ENCODE results near the gene SPDYE4.

The SPDYE4 gene

GRCh38 chr17:8736796-8737195 lies 21.6 kb downstream of the SPDYE4 start:
- DNase-seq = no peak

GRCh38 chr17:8736362-8736761 lies 22.0 kb downstream of the SPDYE4 start:
- DNase-seq = no peak

GRCh38 chr17:8735336-8735939 lies 22.9 kb downstream of the SPDYE4 start:
- DNase-seq = no peak

DNA sequence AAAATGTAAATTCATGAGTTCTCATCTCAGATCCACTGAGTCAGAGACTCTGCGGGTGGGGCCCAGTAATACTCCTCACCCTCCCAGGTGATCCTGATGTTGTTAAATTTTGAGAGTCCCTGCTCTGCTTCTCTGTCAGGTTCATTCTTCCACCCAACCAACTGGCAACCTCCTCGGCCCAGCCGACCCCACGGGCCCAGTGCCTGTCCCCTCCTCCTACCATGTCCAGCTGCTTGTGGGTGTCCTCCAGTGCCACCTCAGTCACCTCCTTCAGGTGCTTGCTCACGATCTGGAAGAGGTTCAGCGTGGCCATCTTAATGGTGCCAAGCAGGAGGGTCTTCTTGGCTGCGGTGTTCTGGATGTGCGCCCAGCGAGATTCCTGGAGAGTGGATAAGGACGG lies 23.5 kb downstream of the SPDYE4 start:
- no peak for DNase-seq

DNA sequence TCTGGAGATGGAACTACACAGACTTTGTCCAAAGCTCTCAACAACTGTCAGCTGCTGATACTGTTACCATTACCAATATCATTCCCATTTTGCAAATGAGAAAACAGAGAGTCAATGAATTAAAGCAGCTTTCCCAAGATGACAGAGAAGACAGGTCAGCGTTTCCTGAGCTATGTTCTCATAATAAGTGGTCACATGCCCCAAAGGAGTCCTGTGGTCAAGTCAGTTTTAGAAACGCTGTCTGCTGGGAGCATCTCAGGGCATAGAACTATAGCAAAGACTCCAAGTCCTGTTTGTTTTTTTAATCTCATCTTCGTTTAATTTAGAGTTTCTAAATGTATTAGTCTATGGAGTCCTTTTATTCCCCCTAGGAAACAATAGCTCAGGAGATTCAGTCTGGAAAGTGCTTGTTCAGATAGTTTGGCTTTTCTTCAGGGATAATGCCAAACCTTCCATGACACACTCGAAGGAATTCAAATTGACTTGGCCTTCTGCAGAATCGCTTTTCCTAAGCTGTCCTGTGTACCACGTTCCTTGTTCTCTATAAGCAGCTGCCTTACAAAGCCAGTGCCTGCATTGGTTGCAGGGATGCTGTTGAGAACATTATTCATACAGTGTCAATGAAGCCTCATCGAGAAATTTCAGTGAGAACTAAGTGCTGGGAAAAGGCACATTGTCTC lies 25.8 kb downstream of the SPDYE4 start:
- DNase-seq = no peak

- DNase-seq = no peak
Measured at GRCh38 chr17:8729860-8730259, 28.5 kb downstream of the SPDYE4 start.

DNA sequence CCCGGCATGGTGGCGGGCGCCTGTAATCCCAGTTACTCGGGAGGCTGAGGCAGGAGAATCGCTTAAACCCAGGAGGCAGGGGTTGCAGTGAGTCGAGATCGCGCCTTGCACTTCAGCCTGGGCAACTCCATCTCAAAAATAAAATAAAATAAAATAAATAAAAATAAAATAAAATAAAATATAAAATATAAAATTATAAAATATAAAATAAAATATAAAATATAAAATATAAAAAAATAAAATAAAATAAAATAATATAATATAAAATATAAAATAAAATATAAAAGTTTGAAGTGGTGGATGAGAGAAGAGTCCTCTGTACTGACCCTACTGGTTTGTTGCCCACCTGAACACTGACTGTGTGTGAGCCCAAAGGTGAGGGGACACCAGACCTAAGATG lies 28.9 kb downstream of the SPDYE4 start:
- DNase-seq = no peak

GRCh38 chr17:8728971-8729370 lies 29.4 kb downstream of the SPDYE4 start:
- DNase-seq = no peak

DNA sequence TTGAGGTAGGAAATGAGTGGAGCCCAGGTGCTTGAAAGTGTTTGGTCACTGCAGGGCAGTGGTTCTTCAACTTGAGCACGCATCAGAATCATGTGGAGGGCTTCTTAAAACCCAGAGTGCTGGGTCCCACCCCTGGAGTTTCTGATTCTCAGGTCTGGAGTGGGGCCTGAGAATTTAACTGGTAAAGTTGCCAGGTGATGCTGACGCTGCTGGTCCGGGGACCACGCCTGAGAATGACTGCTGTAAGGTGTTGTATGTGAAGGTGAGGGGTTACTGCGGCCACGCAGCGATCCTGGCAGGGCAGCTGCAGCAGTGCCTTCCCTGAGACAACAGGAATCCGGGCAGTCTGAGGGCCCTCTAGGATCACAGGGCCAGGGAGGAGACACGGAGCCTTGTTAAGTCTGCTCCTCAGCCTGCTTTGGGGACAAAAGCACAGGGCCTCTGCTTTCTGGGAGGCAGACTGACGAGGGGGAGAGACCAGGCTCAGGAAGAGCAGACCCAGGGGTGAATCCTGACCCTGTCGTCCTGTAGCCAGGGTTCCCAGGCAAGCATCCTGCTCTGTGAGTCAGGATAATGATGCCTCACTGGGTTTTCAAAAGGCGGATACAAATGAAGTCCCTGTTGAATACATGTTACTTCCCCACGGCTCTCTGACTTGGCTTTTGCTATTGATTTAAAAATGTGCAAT lies 30.0 kb downstream of the SPDYE4 start:
- no peak for DNase-seq

- DNase-seq = no peak
Measured at GRCh38 chr17:8726941-8727555, 31.3 kb downstream of the SPDYE4 start.

DNA sequence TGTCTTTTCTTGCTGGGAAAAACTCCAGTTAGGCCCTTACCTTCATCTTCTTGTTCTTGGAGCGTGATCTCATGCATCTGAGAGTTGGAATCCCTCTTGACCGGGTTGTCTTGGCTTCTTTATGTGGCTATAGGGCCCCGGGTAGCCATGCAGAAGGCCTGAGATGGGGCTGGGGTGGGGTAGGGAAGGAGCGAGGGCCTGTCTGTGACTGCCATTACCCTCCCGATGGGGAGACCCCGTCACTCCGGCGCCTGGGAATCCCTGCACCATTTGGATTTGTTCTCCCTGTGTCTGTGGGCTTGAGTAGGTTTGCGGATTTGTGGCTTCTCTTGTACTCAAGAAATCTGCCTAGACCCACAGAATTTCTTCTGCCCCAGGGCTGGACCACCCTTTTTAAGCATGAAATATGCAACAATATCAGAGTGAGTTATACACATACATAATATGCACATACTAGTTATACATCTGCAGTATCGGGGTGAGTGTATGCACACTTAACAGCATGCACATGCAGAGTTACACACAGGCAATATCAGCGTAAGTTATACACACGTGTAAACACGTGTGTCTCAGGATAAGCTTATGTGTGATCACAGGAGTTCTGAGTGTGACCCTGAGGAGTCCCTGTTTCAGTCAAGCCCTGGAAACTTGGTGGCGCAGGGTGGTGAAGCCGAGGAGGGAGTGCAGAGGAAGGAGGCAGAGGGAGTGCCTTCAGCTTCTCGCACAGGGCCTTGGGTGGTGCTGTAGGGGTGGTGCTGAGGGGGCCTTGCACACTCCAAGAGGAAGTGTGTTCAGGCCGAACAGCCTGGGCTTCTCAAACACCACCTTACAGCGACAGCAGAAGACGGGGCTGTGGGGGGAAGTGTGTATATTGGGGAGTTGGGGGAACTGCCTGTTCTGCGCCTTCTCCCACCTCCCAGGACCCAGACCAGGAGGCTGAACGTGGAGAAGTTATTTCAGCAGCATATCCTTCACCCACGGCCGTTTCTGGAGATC lies 32.2 kb downstream of the SPDYE4 start:
- no peak for DNase-seq

GRCh38 chr17:8724451-8724850 lies 33.9 kb downstream of the SPDYE4 start:
- DNase-seq = no peak

- no peak for DNase-seq
Measured at GRCh38 chr17:8720596-8720995, 37.8 kb downstream of the SPDYE4 start.

DNA sequence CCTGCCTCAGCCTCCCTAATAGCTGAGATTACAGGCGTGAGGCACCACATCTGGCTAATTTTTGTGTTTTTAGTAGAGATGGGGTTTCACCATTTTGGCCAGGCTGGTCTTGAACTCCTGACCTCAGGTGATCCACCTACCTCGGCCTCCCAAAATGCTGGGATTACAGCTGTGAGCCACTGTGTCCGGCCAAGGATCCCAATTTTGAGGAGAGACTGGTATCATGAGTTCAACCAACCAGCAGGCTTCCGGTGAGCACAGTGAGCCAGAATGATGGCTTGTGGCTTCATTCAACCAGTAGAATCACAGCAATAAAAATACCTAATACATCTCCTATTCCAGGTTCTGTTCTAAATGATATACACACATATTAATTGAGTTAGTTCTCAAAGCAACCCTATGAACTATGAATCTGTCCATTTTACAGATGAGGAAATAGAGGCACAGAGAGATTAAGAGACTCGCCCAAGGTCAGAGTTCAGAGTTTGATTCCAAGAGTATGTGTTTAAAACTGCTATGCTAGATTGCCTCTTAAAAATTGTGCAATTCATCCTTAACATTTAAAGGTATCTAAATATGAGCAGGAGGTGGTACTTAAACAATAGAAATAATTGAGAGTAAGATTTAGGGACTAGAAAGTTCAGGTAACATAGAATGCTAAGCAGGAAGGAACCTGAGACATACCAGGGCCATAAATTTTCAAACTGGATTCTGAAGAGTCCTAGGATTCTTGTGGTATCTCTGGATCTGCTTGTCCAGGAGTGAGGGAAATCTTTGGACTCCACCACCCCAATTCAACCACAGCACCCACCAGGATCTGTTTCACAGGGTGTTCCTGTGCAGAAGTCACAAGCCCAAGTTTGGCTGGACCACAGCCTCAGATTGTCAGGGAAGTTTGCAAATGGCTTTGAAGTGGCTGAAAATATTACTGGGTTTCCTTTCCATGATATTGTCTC lies 38.8 kb downstream of the SPDYE4 start:
- DNase-seq = no peak

DNA sequence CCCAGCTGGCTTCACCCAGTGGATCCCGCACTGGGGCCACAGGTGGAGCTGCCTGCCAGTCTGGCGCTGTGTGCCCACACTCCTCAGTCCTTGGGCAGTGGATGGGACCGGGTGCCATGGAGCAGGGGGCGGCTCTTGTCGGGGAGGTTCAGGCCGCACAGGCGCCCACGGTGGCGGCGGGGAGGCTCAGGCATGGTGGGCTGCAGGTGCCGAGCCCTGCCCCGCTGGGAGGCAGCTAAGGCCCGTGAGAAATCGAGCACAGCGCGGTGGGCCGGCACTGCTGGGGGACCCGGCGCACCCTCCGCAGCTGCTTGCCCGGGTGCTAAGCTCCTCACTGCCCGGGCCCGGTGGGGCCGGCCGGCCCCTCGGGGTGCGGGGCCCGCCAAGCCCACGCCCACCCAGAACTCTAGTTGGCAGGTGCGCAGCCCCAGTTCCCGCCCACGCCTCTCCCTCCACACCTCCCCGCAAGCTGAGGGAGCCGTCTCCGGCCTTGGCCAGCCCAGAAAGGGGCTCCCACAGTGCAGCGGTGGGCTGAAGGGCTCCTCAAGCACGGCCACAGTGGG lies 40.3 kb downstream of the SPDYE4 start:
- no peak for DNase-seq

DNA sequence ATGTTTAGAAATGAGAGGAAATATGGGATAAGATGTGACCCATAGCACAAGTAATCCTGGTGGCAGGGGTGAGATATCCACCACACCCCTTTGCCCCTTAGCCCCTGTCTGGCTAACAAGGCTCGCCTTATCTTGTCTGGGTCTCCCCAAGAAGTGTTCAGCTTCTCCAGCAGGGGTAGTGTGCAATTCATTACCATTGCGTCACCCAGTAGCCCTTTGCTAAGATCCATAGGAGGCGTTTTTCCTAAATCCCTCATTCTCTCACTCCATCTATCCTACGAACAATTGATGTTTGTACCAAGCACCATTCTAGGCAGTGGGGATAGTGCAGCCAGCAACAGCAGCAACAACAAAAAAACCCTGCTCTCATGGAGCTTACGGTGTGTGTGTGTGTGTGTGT lies 44.5 kb downstream of the SPDYE4 start:
- no peak for DNase-seq

DNA sequence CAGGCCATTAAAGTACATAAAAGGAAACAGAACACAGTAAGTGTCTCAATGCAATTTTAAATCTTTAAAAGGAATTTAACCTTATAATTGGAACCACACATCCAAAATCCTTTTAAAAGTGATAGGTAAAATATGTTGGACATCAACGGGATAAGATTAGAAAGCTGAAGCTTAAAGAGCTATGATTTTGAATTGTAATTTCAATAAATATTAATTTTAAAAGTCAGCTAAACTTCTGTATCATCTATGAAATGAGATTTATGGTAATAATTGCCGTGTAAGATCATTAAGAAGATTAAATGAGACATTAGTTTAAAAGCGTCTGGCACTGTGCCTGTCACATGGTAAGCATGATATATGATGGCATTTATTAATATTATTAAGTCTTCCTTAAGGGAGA lies 45.0 kb downstream of the SPDYE4 start:
- no peak for DNase-seq

- no peak for DNase-seq
Measured at GRCh38 chr17:8712698-8713097, 45.6 kb downstream of the SPDYE4 start.

DNA sequence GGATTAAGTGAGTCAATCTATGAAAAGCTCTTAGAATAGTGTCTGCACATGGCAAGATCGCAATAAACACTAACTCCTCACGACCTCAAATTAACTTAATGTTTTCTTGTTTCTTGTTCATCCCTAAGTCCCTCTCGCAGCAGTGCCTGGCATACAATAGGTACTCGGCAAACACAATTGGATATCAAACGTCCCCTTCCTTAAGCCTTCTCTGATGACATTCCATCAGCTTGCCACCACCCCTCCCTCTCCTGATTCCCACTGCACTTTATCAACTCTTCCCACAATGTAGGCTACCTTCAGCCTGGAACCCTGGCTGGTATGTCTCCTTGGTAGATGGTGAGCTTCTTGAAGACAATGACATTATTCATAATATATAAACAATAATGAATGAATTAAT lies 47.1 kb downstream of the SPDYE4 start:
- DNase-seq = no peak

DNA sequence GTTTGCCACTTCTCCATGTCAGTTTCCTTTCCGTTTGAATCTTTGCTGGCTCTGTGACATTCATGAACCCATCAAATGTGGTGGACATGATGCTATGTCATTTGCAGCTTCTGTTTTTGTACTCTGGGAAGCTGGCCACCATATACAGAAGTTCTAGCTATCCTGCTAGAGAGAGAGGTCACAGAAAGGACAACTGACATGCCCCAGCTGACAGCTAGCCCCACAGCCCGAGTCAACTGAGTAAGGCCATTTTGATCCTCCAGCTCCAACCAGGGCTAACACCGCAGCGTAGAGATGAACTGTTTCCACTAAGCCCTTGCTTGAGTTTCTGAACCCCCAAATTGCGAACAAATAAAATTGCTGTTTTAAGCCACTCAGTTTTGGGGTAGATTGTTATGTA lies 47.5 kb downstream of the SPDYE4 start:
- no peak for DNase-seq

GRCh38 chr17:8709006-8709405 lies 49.3 kb downstream of the SPDYE4 start:
- no peak for DNase-seq
